Peyer's patch (tissue), 4 donors: ENCODE data around the gene GADD45A.

Source experiments
- POLR2A ChIP-seq, 2 donors: fragments of 450-650 bp; IDR thresholded peaks; one replicate each; pipeline ENCODE4 v1.5.1; 2017; ENCODE audit warnings: antibody characterized with exemption in 2 of 2, mild to moderate bottlenecking in 2 of 2, moderate library complexity in 2 of 2
- TF ChIP-seq, protein P1 (sequence below), 6 experiments: fragments of 450-650 bp in 4 of 6; fragments of 200-600 bp in 2 of 6; sonication (generic) in 1 of 6; IDR thresholded peaks; one replicate each; pipeline ENCODE4 v1.5.1; 2017 to 2019; ENCODE audit warnings: antibody characterized with exemption in 6 of 6, mild to moderate bottlenecking in 3 of 6, moderate library complexity in 1 of 6

DNA sequence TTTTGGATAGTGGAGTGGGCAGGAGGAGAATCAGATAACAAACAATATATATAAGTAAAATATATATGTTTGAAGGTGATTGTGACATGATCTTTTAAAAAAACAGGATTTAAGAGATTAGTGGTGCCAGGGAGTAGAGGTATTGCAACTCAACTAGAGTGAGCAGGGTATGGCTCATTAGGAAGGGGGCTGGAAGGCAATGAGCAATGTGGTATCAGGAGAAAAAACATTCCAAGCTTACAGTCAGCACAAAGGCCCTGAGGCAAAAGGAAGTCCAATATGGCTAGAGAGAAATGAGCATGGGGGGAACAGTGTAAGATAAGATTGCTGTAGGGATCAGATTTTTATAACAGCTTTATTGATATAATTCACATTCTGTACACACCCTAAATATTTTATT lies 5.3 kb upstream of the GADD45A start:
- TF ChIP-seq, protein P1, sequence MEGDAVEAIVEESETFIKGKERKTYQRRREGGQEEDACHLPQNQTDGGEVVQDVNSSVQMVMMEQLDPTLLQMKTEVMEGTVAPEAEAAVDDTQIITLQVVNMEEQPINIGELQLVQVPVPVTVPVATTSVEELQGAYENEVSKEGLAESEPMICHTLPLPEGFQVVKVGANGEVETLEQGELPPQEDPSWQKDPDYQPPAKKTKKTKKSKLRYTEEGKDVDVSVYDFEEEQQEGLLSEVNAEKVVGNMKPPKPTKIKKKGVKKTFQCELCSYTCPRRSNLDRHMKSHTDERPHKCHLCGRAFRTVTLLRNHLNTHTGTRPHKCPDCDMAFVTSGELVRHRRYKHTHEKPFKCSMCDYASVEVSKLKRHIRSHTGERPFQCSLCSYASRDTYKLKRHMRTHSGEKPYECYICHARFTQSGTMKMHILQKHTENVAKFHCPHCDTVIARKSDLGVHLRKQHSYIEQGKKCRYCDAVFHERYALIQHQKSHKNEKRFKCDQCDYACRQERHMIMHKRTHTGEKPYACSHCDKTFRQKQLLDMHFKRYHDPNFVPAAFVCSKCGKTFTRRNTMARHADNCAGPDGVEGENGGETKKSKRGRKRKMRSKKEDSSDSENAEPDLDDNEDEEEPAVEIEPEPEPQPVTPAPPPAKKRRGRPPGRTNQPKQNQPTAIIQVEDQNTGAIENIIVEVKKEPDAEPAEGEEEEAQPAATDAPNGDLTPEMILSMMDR (IDR thresholded peaks at IDR 0.05): no peak
- no peak for TF ChIP-seq POLR2A (IDR thresholded peaks at IDR 0.05)
